OCI-LY7 (cell line): Measurements from ENCODE around the gene SLAMF7. TPM values are rescaled to one million over a fixed set of nuclear protein-coding genes. Genes with fewer than 3 reads are reported as not detected.

Source experiments
- BruUV-seq: library from RNA; stranded (reverse); fragments of 400-500 nt; replicated peaks from 2 replicates; lab custom pipeline; 2021; lab: Mats Ljungman, UMichigan
- CTCF ChIA-PET: fragments of 300-600 bp; sonication (Branson Sonifier 250); formaldehyde crosslinking; loops from one replicate; lab custom pipeline; 2022; ENCODE audit warnings: antibody characterized with exemption; ENCODE audit not compliant: unreplicated experiment; lab: Charles Lee
- POLR2A ChIA-PET: fragments of 300-600 bp; sonication (Branson Sonifier 250); formaldehyde crosslinking; loops from one replicate; lab custom pipeline; 2022; ENCODE audit warnings: antibody characterized with exemption; lab: Charles Lee
- DNase-seq: peaks from one replicate; pipeline ENCODE4 v3.0.0-alpha.2; 2015; ENCODE audit warnings: low spot score
- H2AFZ ChIP-seq: fragments of 200-600 bp; sonication (generic), shearing (Covaris generic); 2 replicates; pipeline ENCODE4 v1.6.1; 2014; ENCODE audit warnings: mild to moderate bottlenecking, antibody characterized with exemption, low read length, moderate library complexity
- H3K27ac ChIP-seq: fragments of 200-600 bp; sonication (generic); 2 replicates; pipeline ENCODE4 v1.5.1; 2014; ENCODE audit warnings: mixed run types, low read depth, mild to moderate bottlenecking, moderate library complexity, low read length, inconsistent platforms; ENCODE audit not compliant: poor library complexity, severe bottlenecking
- H3K36me3 ChIP-seq: fragments of 200-600 bp; sonication (generic); 2 replicates; pipeline ENCODE4 v1.6.1; 2014; ENCODE audit warnings: mild to moderate bottlenecking, antibody characterized with exemption, low read length, moderate library complexity, mixed read lengths; ENCODE audit not compliant: insufficient read depth
- H3K4me1 ChIP-seq: fragments of 200-600 bp; sonication (generic); 2 replicates; pipeline ENCODE4 v1.5.1; 2014; ENCODE audit warnings: mild to moderate bottlenecking, low read length; ENCODE audit not compliant: insufficient read depth, poor library complexity, severe bottlenecking
- H3K4me2 ChIP-seq: fragments of 200-600 bp; sonication (generic); 2 replicates; pipeline ENCODE4 v1.6.1; 2014; ENCODE audit warnings: mild to moderate bottlenecking, low read length
- H3K4me3 ChIP-seq: fragments of 200-600 bp; sonication (generic); 2 replicates; pipeline ENCODE4 v1.5.1; 2014; ENCODE audit warnings: mild to moderate bottlenecking, low read depth, low read length; ENCODE audit not compliant: poor library complexity, severe bottlenecking
- H3K79me2 ChIP-seq: fragments of 200-600 bp; sonication (generic); 2 replicates; pipeline ENCODE4 v1.6.1; 2016; ENCODE audit warnings: low read depth, mild to moderate bottlenecking, low read length, moderate library complexity, mixed read lengths; ENCODE audit not compliant: insufficient read depth
- H3K9me2 ChIP-seq: fragments of 200-600 bp; sonication (generic); 2 replicates; pipeline ENCODE4 v1.6.1; 2016; ENCODE audit warnings: mild to moderate bottlenecking, low read length, mixed read lengths; ENCODE audit not compliant: insufficient read depth
- H3K9me3 ChIP-seq: fragments of 200-600 bp; sonication (generic); 2 replicates; pipeline ENCODE4 v1.6.1; 2014; ENCODE audit warnings: mild to moderate bottlenecking, mixed run types, low read length, mixed read lengths
- H4K20me1 ChIP-seq: fragments of 200-600 bp; sonication (generic); 2 replicates; pipeline ENCODE4 v1.6.1; 2014; ENCODE audit warnings: mild to moderate bottlenecking, antibody characterized with exemption, low read length, moderate library complexity, mixed read lengths; ENCODE audit not compliant: insufficient read depth
- EZH2phosphoT487 ChIP-seq: fragments of 200-600 bp; sonication (generic); IDR thresholded peaks from 2 replicates; pipeline ENCODE4 v1.6.1; 2018; ENCODE audit warnings: low read depth, borderline replicate concordance, mild to moderate bottlenecking, mixed run types, antibody characterized with exemption, low read length, moderate library complexity, mixed read lengths
- intact Hi-C: fragments of 100-400 bp; cut with micrococcal nuclease; formaldehyde crosslinking; loops from one replicate; pipeline ENCODE4 v1.10.0; 2022; ENCODE audit not compliant: unreplicated experiment
- total RNA-seq, 2 experiments: library from RNA; depleted of rRNA in 1 of 2; stranded (reverse); fragments of >200 nt in 1 of 2; shearing (Covaris generic) in 1 of 2; gene quantifications; 2 replicates each; pipeline ENCODE4 v1.2.3, GENCODE V29; 2014 to 2022
- TF ChIP-seq, protein P1 (sequence below): fragments of 200-600 bp; sonication (generic); conservative IDR thresholded peaks from 2 replicates; pipeline ENCODE4 v1.5.1; 2014; ENCODE audit warnings: mild to moderate bottlenecking, antibody characterized with exemption, low read length, moderate library complexity, mixed read lengths

Gene SLAMF7
- total RNA-seq, 2 experiments from 2014 or later: not detected

DNA sequence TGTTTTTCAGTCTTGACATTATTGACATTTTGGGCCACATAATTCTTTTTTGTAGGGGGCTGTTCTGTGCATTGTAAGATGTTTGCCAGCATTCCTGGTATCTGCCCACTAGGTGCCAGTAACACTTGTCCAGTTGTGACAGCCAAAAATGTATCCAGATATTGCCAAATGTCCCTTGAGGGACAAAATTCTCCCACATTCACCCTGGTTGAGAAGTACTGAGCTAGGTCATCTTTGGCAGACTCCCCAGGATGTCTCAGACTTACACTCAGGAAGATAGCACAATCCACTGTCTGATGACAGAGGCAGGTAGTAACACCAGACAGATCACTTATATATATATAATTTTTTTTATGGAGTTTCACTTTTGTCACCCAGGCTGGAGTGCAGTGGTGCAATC lies 33.3 kb upstream of the SLAMF7 start:
- TF ChIP-seq, protein P1, sequence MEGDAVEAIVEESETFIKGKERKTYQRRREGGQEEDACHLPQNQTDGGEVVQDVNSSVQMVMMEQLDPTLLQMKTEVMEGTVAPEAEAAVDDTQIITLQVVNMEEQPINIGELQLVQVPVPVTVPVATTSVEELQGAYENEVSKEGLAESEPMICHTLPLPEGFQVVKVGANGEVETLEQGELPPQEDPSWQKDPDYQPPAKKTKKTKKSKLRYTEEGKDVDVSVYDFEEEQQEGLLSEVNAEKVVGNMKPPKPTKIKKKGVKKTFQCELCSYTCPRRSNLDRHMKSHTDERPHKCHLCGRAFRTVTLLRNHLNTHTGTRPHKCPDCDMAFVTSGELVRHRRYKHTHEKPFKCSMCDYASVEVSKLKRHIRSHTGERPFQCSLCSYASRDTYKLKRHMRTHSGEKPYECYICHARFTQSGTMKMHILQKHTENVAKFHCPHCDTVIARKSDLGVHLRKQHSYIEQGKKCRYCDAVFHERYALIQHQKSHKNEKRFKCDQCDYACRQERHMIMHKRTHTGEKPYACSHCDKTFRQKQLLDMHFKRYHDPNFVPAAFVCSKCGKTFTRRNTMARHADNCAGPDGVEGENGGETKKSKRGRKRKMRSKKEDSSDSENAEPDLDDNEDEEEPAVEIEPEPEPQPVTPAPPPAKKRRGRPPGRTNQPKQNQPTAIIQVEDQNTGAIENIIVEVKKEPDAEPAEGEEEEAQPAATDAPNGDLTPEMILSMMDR: peak; percentile 47
- no peak for TF ChIP-seq EZH2phosphoT487
- Histone ChIP-seq H2AFZ (no peak overlapping the region), H3K79me2 (peaks cover 100% of the 10 kb centered on the region), H3K4me1 (peaks cover 64% of the 10 kb centered on the region), H3K4me2 (peak overlapping the region; percentile 51), H3K9me2 (no peaks in the 10 kb centered on the region), H4K20me1 (0 out of 2 replicates have a peak, but pooled peaks cover 11% of the 10 kb centered on the region), H3K27ac (no peak overlapping the region), H3K36me3 (peaks cover 82% of the 10 kb centered on the region), H3K9me3 (no peaks in the 10 kb centered on the region), H3K4me3 (no peak overlapping the region)
- intact Hi-C loops: no loop called here
- ChIA-PET POLR2A (interaction anchor here (0.7 to 1.9 kb wide), 2 partner anchors 33 to 91 kb away, joined by 3 to 5 read pairs; no protein-coding TSS in a partner anchor), CTCF (no interaction called here)
- no TSS peak for BruUV-seq
- DNase-seq: no peak

- intact Hi-C loops: no loop called here
- ChIA-PET POLR2A (interaction anchor here (0.5 to 2.5 kb wide), 10 partner anchors 9 to 327 kb away, joined by 3 to 9 read pairs (median 6); no protein-coding TSS in a partner anchor), CTCF (interaction anchor here (0.6 to 1.1 kb wide), 2 partner anchors 163 to 306 kb away, joined by 3 read pairs; no protein-coding TSS in a partner anchor)
- Histone ChIP-seq H3K9me2 (no peaks in the 10 kb centered on the region), H4K20me1 (0 out of 2 replicates have a peak, but pooled peaks cover 11% of the 10 kb centered on the region), H3K4me2 (peak overlapping the region; percentile 92), H3K4me3 (peak overlapping the region; percentile 77), H3K9me3 (no peaks in the 10 kb centered on the region), H2AFZ (no peak overlapping the region), H3K36me3 (peaks cover 75% of the 10 kb centered on the region), H3K79me2 (peaks cover 100% of the 10 kb centered on the region), H3K4me1 (peaks cover 64% of the 10 kb centered on the region), H3K27ac (peak overlapping the region; percentile 98)
- no TSS peak for BruUV-seq
- DNase-seq: no peak
- TF ChIP-seq, protein P1: no peak
- TF ChIP-seq EZH2phosphoT487: no peak
Measured at GRCh38 chr1:160706526-160707235, 32.4 kb upstream of the SLAMF7 start.
